ENCODE results near the gene PDE1A.

Gene PDE1A

DNA sequence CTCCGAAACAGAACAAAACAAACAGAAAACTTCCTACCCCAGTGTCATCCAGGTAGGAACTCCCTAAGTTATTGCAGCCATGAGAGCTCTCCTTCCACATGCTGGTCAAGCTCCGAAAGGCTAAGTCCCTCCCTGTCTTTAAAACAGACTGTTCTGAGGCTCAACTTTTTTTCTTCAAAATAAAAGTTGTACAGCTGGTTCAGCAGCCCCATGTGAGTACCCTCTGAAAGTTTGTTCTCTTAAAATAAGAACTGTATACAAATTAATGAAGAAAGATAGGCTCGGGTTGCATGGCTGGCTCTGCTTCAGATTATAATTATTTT, at the start of gene PDE1A:
Gene PDE1A, minus strand, starts transcription at position 119 of the 323 bp plus-strand sequence.
- no peak for DNase-seq

DNA sequence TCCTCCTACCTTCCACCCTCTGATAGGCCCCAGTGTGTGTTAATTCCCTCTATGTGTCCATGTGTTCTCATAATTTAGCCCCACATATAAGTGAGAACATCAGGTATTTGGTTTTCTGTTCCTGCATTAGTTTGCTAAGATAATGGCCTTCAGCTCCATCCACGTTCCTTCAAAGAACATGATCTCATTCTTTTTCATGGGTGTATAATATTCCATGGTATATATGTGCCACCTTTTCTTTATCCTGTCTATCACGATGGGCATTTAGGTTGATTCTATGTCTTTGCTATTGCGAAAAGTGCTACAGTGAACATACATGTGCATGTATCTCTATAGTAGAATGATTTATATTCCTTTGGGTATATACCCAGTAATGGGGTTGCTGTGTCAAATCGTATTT, 46.8 kb upstream of the PDE1A start:
- no peak for DNase-seq

- DNase-seq = no peak
Observed at GRCh38 chr2:182463760-182464159, 36.9 kb upstream of the PDE1A start.

GRCh38 chr2:182456784-182457183, 29.9 kb upstream of the PDE1A start:
- no peak for DNase-seq

DNA sequence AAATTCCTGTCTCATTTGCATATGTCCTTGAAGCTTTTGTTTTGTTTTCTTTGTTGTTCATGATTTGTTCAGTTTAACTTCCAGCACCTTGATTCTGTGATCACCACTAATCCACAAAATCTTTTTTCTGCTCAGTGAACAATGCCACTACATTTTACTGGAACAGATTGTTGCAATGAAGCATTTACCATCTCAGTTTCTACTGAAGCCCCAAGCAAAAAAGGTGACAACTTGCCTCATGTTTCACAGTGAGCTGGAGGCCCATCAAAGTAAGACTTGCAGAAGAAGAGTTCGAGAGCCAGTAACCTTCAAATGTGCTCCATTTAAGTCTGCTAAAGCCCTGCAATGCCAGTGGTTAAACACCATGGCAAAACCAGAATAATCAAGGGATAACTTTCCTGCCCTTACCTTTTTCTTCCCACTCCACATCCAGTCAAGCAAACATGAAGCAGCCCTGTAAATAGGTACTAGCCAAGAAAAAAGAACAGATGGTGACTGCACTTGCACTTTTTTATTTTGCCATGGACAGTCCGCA, 25.7 kb upstream of the PDE1A start:
- DNase-seq = no peak

GRCh38 chr2:182448371-182448770, 21.5 kb upstream of the PDE1A start:
- DNase-seq = no peak

DNA sequence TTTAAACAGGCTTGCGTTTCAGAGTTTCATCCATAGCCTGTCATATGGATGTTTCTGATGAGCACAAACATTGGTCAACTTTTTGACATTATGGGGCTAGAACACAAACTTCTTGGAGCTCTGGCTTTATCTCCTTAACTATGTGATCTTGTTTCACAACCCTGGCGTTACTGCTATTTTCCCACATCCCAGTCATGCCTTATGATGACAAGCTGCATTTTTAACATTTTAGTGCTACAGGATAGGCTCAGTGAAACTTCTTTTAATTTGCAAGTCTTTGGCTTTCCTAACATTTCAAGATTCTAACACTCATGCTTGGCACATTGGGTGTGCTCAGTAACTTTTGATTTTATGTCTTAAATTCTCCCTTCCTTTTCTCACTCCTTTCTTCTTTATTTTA, 21.0 kb upstream of the PDE1A start:
- no peak for DNase-seq

- no peak for DNase-seq
Observed at GRCh38 chr2:182447163-182447562, 20.3 kb upstream of the PDE1A start.

DNA sequence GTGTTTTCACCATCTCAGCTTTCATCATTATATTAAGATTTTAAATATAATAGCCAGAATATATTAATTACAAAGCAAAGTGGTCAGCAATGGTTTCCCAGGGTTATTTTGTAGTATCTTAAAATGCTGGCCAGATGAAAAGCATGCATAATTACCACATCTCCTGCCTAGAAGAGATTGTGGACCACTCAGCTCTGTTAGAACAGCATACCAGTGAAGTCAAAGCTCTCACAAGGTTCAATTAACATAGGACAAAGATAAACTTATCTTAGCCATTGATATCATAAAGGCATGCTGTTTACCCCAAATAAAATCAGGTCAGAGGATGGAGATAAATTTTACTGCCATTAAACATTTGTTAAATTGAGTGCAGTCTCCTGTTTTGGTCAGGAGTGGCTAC, 19.3 kb upstream of the PDE1A start:
- no peak for DNase-seq

- no peak for DNase-seq
Observed at GRCh38 chr2:182445391-182445965, 18.6 kb upstream of the PDE1A start.

- no peak for DNase-seq
Observed at GRCh38 chr2:182444806-182445205, 18.0 kb upstream of the PDE1A start.

DNA sequence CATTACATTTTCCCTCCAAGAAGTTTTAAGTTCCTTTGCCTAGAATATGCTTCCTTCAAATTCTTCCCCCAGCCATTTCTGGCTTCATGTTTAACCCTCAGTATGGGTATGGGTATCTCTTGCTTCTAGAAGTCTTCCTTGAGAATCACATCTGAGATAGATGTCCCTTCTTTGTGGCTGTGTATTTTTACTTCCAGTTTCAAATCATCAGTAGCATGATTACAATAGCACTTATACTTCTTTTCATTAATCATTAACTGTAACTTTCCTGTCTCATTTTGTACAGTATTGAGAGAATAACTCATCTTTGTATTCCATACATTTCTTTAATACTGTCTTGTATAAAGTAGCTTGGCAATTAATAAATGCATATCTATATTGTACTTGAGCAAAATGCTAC, 17.3 kb upstream of the PDE1A start:
- no peak for DNase-seq

- DNase-seq = no peak
Observed at GRCh38 chr2:182436252-182436651, 9.4 kb upstream of the PDE1A start.

- no peak for DNase-seq
Observed at GRCh38 chr2:182435754-182436153, 8.9 kb upstream of the PDE1A start.

DNA sequence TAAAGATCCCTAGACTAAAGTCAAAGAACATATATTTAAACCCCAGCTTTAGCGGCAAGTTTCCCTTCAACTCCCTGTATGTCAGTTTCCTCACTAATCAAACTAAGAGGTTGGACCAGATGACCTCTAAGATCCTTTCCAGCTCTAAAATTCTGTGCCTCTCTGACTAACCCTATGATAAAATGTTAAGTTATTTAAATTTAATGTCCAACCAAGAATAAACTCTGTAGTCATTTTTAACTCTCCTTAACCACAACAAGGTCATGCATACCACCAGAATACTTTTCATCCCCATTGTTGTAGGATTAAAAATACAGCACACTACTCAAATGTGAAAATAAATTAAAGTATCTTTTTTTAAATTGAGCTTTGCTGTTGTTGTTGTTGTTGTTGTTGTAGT, 5.2 kb upstream of the PDE1A start:
- no peak for DNase-seq

- DNase-seq = no peak
Observed at GRCh38 chr2:182428476-182428875, 1.6 kb upstream of the PDE1A start.

DNA sequence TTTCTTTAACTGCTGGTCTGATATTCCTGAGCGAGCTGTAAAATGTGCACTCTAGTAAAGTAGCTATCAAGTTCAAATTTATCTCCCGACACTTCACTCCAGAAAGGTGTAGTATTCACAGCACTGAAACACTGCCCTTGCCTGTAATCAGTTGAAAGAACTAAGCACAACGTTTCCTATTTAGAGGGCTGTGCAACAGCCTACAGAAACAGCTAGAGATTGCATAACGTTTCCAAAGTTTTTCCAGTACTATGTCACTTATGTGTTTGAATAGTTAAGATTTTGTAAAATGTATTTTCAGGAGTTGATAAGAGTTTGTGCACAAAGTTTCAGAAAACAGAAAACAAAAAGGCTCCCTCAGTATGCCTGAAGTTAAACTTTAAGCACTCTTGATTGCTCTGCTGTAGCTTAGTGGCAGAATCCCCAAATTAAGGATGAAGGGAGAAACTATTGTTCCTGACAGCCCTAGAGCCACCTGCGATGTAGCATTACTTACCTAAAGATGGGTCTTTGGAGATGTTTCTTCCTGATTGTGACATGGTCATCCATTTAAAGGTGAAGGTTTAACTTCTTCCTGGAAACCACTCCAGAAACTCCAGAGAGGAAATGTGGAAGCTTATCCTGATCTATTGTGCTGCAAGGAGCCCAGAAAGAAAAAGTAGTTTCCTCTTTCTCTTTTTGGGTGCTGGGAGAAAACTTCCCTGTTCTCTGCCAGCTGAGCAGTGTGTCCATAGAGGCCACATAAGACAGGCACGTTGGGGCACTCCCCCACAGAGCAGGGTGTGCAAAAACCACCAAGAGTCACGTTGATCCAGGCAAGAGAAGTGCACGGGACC, 536 bp downstream of the PDE1A start:
- DNase-seq = no peak

DNA sequence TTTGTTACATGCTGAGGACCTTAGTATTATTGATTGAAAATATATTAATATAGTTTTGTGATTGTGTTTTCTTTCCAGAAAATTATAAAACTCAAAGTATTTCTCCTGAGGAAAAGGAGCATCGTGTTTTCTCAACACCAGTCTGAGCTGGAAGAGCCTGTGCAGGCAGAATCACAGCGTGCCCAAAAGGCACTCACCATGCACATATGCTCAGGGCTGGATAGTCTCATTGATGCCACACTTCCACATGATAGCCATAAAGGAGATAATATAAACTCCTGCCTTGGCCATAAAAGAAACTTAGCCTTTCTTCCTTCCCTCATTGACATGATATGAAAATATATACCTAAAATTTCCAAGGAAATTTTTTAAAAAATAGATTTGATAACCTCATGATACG, 4.0 kb downstream of the PDE1A start:
- DNase-seq = no peak

- DNase-seq = no peak
Observed at GRCh38 chr2:182420669-182421068, 6.2 kb downstream of the PDE1A start.

- no peak for DNase-seq
Observed at GRCh38 chr2:182416861-182417260, 10.0 kb downstream of the PDE1A start.

GRCh38 chr2:182416191-182416590, 10.6 kb downstream of the PDE1A start:
- no peak for DNase-seq

DNA sequence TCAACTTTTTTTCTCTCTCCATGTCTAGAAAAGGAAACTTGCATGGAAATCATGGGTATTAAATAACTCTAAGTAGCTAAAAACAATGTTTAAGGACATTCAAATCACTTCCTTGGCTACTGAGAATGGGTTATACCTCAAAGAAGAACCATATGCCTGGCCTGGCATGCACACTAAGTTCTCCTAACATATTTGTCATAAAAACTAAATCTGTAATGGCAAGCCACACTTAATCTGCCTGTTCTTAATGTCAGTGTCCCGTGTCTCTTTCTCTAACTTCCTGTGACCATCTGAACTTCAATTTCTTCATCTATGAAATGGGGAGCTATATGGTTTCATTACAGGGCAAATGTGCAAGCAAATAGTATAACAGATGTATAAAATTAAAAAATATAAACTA, 11.1 kb downstream of the PDE1A start:
- no peak for DNase-seq

DNA sequence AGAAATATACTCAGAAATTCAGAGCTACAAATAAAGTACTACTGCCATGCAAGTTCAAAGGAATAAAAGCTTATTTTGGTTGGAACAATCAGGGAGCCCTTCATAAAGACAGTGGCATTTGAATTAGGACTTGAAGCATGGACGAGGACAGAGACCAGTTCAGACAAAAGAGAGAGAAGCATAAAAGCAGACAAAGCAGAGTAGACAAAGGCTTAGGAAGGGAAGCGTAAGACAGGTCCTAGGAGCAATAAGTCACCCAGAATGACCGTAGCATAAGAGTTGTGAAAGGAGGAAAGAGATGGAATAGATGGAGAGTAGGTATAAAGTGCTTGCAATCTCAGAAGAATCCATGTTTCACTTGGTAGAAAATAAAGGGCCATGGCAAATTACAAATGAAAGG, 14.0 kb downstream of the PDE1A start:
- DNase-seq = no peak

DNA sequence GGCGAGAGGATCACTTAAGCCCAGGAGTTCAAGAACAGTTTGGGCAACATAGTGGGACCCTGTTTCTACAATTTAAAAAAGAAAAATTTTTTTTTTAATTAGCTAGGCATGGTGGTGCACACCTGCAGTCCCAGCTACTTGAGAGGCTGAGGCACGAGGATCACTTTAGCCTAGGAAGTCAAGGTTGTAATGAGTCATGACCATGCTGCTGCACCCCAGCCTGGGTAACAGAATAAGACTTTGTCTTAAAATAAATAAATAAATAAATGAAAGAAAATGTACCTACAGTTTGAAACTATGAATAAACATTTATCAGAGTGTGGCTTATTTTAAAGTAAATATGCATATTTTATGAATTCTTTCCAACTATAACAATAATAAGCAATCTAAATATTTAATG, 16.7 kb downstream of the PDE1A start:
- DNase-seq = no peak

- DNase-seq = no peak
Observed at GRCh38 chr2:182406221-182406620, 20.6 kb downstream of the PDE1A start.

Measured in COR-L47 (cell line).